GM23338 (cell line): ENCODE results near the gene SPATS1. TPM values are rescaled to one million over a fixed set of nuclear protein-coding genes. Genes with fewer than 3 reads are reported as not detected.
A peak's percentile ranks its signal among the peaks of the same experiment; 100 is the strongest.

Experiments used
- ATAC-seq: fragments of 200-7000 bp; cut with Tn5 transposase; 3 replicates; pipeline ENCODE4 v1.9.1; 2020
- DNase-seq: peaks from one replicate; pipeline ENCODE4 v3.0.0-alpha.2; 2015; ENCODE audit warnings: low spot score
- H2AFZ ChIP-seq: fragments of 200-600 bp; sonication (generic); 2 replicates; pipeline ENCODE4 v1.8.0; 2016; ENCODE audit warnings: antibody characterized with exemption, mild to moderate bottlenecking, moderate library complexity
- H3F3A ChIP-seq: fragments of 200-600 bp; sonication (generic); replicated peaks from 2 replicates; pipeline ENCODE4 v1.8.0; 2017; ENCODE audit warnings: antibody characterized with exemption, mixed run types, low read depth
- H3K27ac ChIP-seq: fragments of 200-600 bp; sonication (generic); 2 replicates; pipeline ENCODE4 v1.6.1; 2016; ENCODE audit warnings: low read depth
- H3K27me3 ChIP-seq: fragments of 200-600 bp; sonication (generic); 2 replicates; pipeline ENCODE4 v1.8.0; 2016; ENCODE audit warnings: mild to moderate bottlenecking, mixed run types, moderate library complexity; ENCODE audit not compliant: insufficient read depth
- H3K36me3 ChIP-seq: fragments of 200-600 bp; sonication (generic); 2 replicates; pipeline ENCODE4 v1.8.0; 2016; ENCODE audit warnings: mild to moderate bottlenecking; ENCODE audit not compliant: insufficient read depth
- H3K4me1 ChIP-seq: fragments of 200-600 bp; sonication (generic); 2 replicates; pipeline ENCODE4 v1.8.0; 2016; ENCODE audit warnings: mild to moderate bottlenecking, moderate library complexity; ENCODE audit not compliant: insufficient read depth
- H3K4me2 ChIP-seq: fragments of 200-600 bp; sonication (generic); 2 replicates; pipeline ENCODE4 v1.7.1; 2017; ENCODE audit warnings: mixed run types
- H3K4me3 ChIP-seq: fragments of 200-600 bp; sonication (generic); 2 replicates; pipeline ENCODE4 v1.6.1; 2016; ENCODE audit warnings: mixed run types
- H3K79me2 ChIP-seq: fragments of 200-600 bp; sonication (generic); replicated peaks from 2 replicates; pipeline ENCODE4 v1.8.0; 2017; ENCODE audit warnings: mild to moderate bottlenecking; ENCODE audit not compliant: insufficient read depth
- H3K9me2 ChIP-seq: fragments of 200-600 bp; sonication (generic); 2 replicates; pipeline ENCODE4 v1.8.0; 2017; ENCODE audit not compliant: insufficient read depth
- H4K20me1 ChIP-seq: fragments of 200-600 bp; sonication (generic); replicated peaks from 2 replicates; pipeline ENCODE4 v1.8.0; 2017; ENCODE audit warnings: mild to moderate bottlenecking; ENCODE audit not compliant: insufficient read depth
- H3K27ac Mint-ChIP-seq: 2 replicates; pipeline ENCODE4 v1.8.0; 2020; ENCODE audit warnings: inconsistent platforms, mild to moderate bottlenecking, moderate library complexity, mixed read lengths
- H3K27me3 Mint-ChIP-seq: 3 replicates; pipeline ENCODE4 v1.8.0; 2022; ENCODE audit warnings: low read depth, mild to moderate bottlenecking, moderate library complexity, mixed read lengths, inconsistent platforms; ENCODE audit not compliant: insufficient read depth, poor library complexity
- H3K36me3 Mint-ChIP-seq: 3 replicates; pipeline ENCODE4 v1.8.0; 2021; ENCODE audit warnings: low read depth, mild to moderate bottlenecking, inconsistent platforms, moderate library complexity, mixed read lengths
- H3K4me1 Mint-ChIP-seq: 3 replicates; pipeline ENCODE4 v1.8.0; 2020; ENCODE audit warnings: mild to moderate bottlenecking, inconsistent platforms, mixed read lengths
- H3K4me3 Mint-ChIP-seq: 3 replicates; pipeline ENCODE4 v1.8.0; 2021; ENCODE audit warnings: moderate library complexity, mild to moderate bottlenecking, inconsistent platforms, mixed read lengths
- H3K9me3 Mint-ChIP-seq: 3 replicates; pipeline ENCODE4 v1.8.0; 2020; ENCODE audit warnings: moderate library complexity, mild to moderate bottlenecking, inconsistent platforms, mixed read lengths
- CREB1 ChIP-seq: fragments of 250-450 bp; sonication (Bioruptor Pico); IDR thresholded peaks from 2 replicates; pipeline ENCODE4 v1.5.0; 2020; ENCODE audit warnings: low read depth, mild to moderate bottlenecking, moderate library complexity
- CTCF ChIP-seq, 2 experiments: fragments of 200-600 bp in 1 of 2; sonication (generic) in 1 of 2; conservative IDR thresholded peaks; 2 replicates each; pipeline versions ENCODE4 v1.5.1 to v1.6.1; 2016 to 2017; ENCODE audit warnings: antibody characterized with exemption in 2 of 2, low read depth in 2 of 2, mild to moderate bottlenecking in 2 of 2, moderate library complexity in 1 of 2
- EZH2 ChIP-seq: fragments of 200-600 bp; sonication (generic); IDR thresholded peaks from one replicate; pipeline ENCODE4 v1.8.0; 2017; ENCODE audit warnings: antibody characterized with exemption, mild to moderate bottlenecking, low read depth; ENCODE audit not compliant: unreplicated experiment
- EZH2phosphoT487 ChIP-seq: fragments of 200-600 bp; sonication (generic); IDR thresholded peaks from one replicate; pipeline ENCODE4 v1.8.1; 2018; ENCODE audit warnings: antibody characterized with exemption; ENCODE audit not compliant: unreplicated experiment
- JUNB ChIP-seq: IDR thresholded peaks from one replicate; pipeline ENCODE4 v1.6.1; 2016; ENCODE audit warnings: antibody characterized with exemption; ENCODE audit not compliant: unreplicated experiment
- NANOG ChIP-seq: IDR thresholded peaks from 2 replicates; pipeline ENCODE4 v1.6.1; 2016; ENCODE audit warnings: antibody characterized with exemption, borderline replicate concordance
- POLR2AphosphoS5 ChIP-seq: IDR thresholded peaks from 2 replicates; pipeline ENCODE4 v1.6.1; 2016; ENCODE audit warnings: antibody characterized with exemption, low read depth
- REST ChIP-seq: IDR thresholded peaks from one replicate; pipeline ENCODE4 v1.6.1; 2018; ENCODE audit warnings: antibody characterized with exemption; ENCODE audit not compliant: unreplicated experiment
- STAT1 ChIP-seq: IDR thresholded peaks from one replicate; pipeline ENCODE4 v1.6.1; 2016; ENCODE audit warnings: antibody characterized with exemption; ENCODE audit not compliant: unreplicated experiment
- ZNF114 ChIP-seq: fragments of 250-450 bp; sonication (Bioruptor Pico); IDR thresholded peaks from 2 replicates; pipeline ENCODE4 v1.5.0; 2020; ENCODE audit warnings: mild to moderate bottlenecking, moderate library complexity
- ZNF331 ChIP-seq: fragments of 250-450 bp; sonication (Bioruptor Pico); IDR thresholded peaks from 2 replicates; pipeline ENCODE4 v1.5.0; 2020; ENCODE audit warnings: low read depth, mild to moderate bottlenecking, moderate library complexity
- ZNF462 ChIP-seq: fragments of 250-450 bp; sonication (Bioruptor Pico); IDR thresholded peaks from 2 replicates; pipeline ENCODE4 v1.5.0; 2020; ENCODE audit warnings: mild to moderate bottlenecking, moderate library complexity
- polyA plus RNA-seq: library from polyadenylated mRNA; unstranded; fragments of >200 nt; fragmentation: Nextera tagmentation; extraction: Ambion mirVana; gene quantifications from 2 replicates; pipeline ENCODE4 v1.2.1, GENCODE V29; 2016
- total RNA-seq: library from RNA; depleted of rRNA; stranded (reverse); fragments of >200 nt; shearing (Covaris generic); gene quantifications from 2 replicates; pipeline ENCODE4 v1.2.3, GENCODE V29; 2014

SPATS1 gene
- total and polyA plus RNA-seq, 2 experiments from 2014 or later, result not detected

- TF ChIP-seq ZNF462 (CRISPR knock-in tag) (no peak), ZNF331 (CRISPR knock-in tag) (no peak)
Observed at GRCh38 chr6:44327096-44327495, 15.4 kb upstream of the SPATS1 start (continued).

GRCh38 chr6:44327760-44328159 is 14.7 kb upstream of the SPATS1 start:
- H4K20me1 ChIP-seq, result no peaks in the 10 kb centered on the region
- 0 out of 2 replicates have a peak overlapping the region, but pooled peaks have one; percentile 12 for H3K4me3 ChIP-seq
- Mint-ChIP-seq H3K9me3 (no peaks in the 10 kb centered on the region), H3K4me3 (peak overlapping the region; percentile 53), H3K27ac (peak overlapping the region; percentile 88; the same call in 1 of the 2 replicates), H3K36me3 (no peaks in the 10 kb centered on the region), H3K27me3 (peaks cover 4% of the 10 kb centered on the region), H3K4me1 (peaks cover 18% of the 10 kb centered on the region)
- peak overlapping the region; percentile 49 for H2AFZ ChIP-seq
- H3F3A ChIP-seq, result no peaks in the 10 kb centered on the region
- ATAC-seq (no peak), DNase-seq (no peak)
- 0 out of 2 replicates have a peak, but pooled peaks cover 5% of the 10 kb centered on the region for H3K9me2 ChIP-seq
- no peaks in the 10 kb centered on the region for H3K79me2 ChIP-seq
- no peak overlapping the region for H3K27ac ChIP-seq
- H3K4me2 ChIP-seq, result peak overlapping the region; percentile 39
- H3K36me3 ChIP-seq, result no peaks in the 10 kb centered on the region
- peaks cover 24% of the 10 kb centered on the region for H3K4me1 ChIP-seq
- TF ChIP-seq CREB1 (no peak), POLR2AphosphoS5 (no peak), STAT1 (no peak), CTCF (conservative IDR thresholded peaks at IDR 0.05; ENCODE audit: low read depth in 2 of 2) (no peak), ZNF114 (CRISPR knock-in tag) (no peak), NANOG (no peak), EZH2 (no peak), JUNB (no peak), EZH2phosphoT487 (no peak), REST (no peak)
- no peaks in the 10 kb centered on the region for H3K27me3 ChIP-seq
